ENCODE results near the gene CTNNA3.

DNA sequence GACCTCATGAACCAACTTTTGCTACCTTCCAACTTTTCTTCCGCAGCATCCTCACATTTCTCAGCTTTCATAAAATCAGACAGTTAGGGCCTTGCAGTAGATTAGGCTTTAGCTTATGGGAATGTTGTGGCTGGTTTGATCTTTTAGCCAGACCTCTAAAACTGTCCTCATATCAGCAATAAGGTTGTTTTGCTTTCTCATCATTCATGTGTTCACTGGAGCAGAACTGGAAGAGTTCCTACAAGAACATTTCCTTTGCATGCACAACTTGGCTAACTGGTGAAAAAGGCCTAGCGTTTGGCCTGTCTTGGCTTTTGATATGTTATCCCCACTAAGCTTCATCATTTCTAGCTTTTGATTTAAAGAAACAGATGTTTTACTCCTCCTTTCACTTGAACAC lies 900.1 kb downstream of the CTNNA3 start:
- no peak for TF ChIP-seq EZH2phosphoT487 (conservative IDR thresholded peaks at IDR 0.05; ENCODE audit: low read length)
- TF ChIP-seq, protein P1, sequence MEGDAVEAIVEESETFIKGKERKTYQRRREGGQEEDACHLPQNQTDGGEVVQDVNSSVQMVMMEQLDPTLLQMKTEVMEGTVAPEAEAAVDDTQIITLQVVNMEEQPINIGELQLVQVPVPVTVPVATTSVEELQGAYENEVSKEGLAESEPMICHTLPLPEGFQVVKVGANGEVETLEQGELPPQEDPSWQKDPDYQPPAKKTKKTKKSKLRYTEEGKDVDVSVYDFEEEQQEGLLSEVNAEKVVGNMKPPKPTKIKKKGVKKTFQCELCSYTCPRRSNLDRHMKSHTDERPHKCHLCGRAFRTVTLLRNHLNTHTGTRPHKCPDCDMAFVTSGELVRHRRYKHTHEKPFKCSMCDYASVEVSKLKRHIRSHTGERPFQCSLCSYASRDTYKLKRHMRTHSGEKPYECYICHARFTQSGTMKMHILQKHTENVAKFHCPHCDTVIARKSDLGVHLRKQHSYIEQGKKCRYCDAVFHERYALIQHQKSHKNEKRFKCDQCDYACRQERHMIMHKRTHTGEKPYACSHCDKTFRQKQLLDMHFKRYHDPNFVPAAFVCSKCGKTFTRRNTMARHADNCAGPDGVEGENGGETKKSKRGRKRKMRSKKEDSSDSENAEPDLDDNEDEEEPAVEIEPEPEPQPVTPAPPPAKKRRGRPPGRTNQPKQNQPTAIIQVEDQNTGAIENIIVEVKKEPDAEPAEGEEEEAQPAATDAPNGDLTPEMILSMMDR (IDR thresholded peaks at IDR 0.05; ENCODE audit: insufficient read depth, low read length, poor library complexity, severe bottlenecking): no peak
